Measurements from ENCODE around the gene NME3.

DNA sequence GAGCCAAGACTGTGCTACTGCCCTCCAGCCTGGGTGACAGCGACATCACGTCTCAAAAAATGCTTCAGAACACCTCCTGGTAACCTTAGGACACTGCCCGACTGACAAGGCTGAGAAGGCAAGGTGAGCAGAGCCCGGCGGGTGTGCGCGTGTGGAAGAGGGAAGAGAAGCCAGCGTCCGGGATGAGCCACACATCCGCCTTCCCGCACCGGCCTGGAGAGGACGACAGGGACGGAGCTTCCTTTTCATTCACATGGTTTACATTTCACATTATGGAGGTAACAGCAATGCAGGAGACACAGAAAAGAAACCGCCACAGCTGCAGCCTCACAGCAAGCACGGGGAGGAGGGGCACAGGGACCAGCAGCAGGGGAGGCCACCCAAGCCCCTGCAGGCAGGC is 38.8 kb upstream of the NME3 start:
- TF ChIP-seq, protein P1, sequence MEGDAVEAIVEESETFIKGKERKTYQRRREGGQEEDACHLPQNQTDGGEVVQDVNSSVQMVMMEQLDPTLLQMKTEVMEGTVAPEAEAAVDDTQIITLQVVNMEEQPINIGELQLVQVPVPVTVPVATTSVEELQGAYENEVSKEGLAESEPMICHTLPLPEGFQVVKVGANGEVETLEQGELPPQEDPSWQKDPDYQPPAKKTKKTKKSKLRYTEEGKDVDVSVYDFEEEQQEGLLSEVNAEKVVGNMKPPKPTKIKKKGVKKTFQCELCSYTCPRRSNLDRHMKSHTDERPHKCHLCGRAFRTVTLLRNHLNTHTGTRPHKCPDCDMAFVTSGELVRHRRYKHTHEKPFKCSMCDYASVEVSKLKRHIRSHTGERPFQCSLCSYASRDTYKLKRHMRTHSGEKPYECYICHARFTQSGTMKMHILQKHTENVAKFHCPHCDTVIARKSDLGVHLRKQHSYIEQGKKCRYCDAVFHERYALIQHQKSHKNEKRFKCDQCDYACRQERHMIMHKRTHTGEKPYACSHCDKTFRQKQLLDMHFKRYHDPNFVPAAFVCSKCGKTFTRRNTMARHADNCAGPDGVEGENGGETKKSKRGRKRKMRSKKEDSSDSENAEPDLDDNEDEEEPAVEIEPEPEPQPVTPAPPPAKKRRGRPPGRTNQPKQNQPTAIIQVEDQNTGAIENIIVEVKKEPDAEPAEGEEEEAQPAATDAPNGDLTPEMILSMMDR (conservative IDR thresholded peaks at IDR 0.05 in 1 of 2, IDR thresholded peaks at IDR 0.05 in 1 of 2; ENCODE audit: low read depth in 1 of 2, low read length in 2 of 2), result no peak
- no peak for TF ChIP-seq EZH2 (IDR thresholded peaks at IDR 0.05; ENCODE audit: low read length, missing control alignments)
